Measurements from ENCODE around the gene SHROOM4.
A peak's percentile ranks its signal among the peaks of the same experiment; 100 is the strongest.

Gene SHROOM4

GRCh38 chrX:50726296-50726695, 87.7 kb downstream of the SHROOM4 start:
- H3K4me3 ChIP-seq (ENCODE audit: severe bottlenecking): no peak overlapping the region
- ATAC-seq (ENCODE audit: low read depth) (no peak), DNase-seq (ENCODE audit: low spot score) (no peak)
- peaks cover 9% of the 10 kb centered on the region for H3K4me1 ChIP-seq (ENCODE audit: insufficient read depth, poor library complexity, severe bottlenecking)
- H3K27me3 ChIP-seq (ENCODE audit: insufficient read depth, poor library complexity, severe bottlenecking): no peaks in the 10 kb centered on the region
- H3K27ac ChIP-seq (ENCODE audit: poor library complexity, severe bottlenecking): no peak overlapping the region
- H3K36me3 ChIP-seq (ENCODE audit: low read depth): no peaks in the 10 kb centered on the region
- no peak for TF ChIP-seq CTCF (IDR thresholded peaks at IDR 0.05; ENCODE audit: poor library complexity, severe bottlenecking)
- H3K9me3 ChIP-seq (ENCODE audit: severe bottlenecking): no peaks in the 10 kb centered on the region

GRCh38 chrX:50725310-50725709, 88.7 kb downstream of the SHROOM4 start:
- Histone ChIP-seq H3K27me3 (ENCODE audit: insufficient read depth, poor library complexity, severe bottlenecking) (no peaks in the 10 kb centered on the region), H3K27ac (ENCODE audit: poor library complexity, severe bottlenecking) (no peak overlapping the region), H3K9me3 (ENCODE audit: severe bottlenecking) (no peaks in the 10 kb centered on the region), H3K4me1 (ENCODE audit: insufficient read depth, poor library complexity, severe bottlenecking) (peaks cover 9% of the 10 kb centered on the region), H3K4me3 (ENCODE audit: severe bottlenecking) (no peak overlapping the region), H3K36me3 (ENCODE audit: low read depth) (no peaks in the 10 kb centered on the region)
- TF ChIP-seq CTCF (IDR thresholded peaks at IDR 0.05; ENCODE audit: poor library complexity, severe bottlenecking): no peak
- DNase-seq (ENCODE audit: low spot score) (no peak), ATAC-seq (ENCODE audit: low read depth) (no peak)

GRCh38 chrX:50723006-50723405, 91.0 kb downstream of the SHROOM4 start:
- no peaks in the 10 kb centered on the region for H3K9me3 ChIP-seq (ENCODE audit: severe bottlenecking)
- ATAC-seq (ENCODE audit: low read depth): peak; percentile 76
- H3K4me3 ChIP-seq (ENCODE audit: severe bottlenecking): no peak overlapping the region
- DNase-seq (ENCODE audit: low spot score): no peak
- H3K4me1 ChIP-seq (ENCODE audit: insufficient read depth, poor library complexity, severe bottlenecking): peaks cover 9% of the 10 kb centered on the region
- no peaks in the 10 kb centered on the region for H3K36me3 ChIP-seq (ENCODE audit: low read depth)
- TF ChIP-seq CTCF (IDR thresholded peaks at IDR 0.05; ENCODE audit: poor library complexity, severe bottlenecking): no peak
- peak overlapping the region; percentile 65 for H3K27ac ChIP-seq (ENCODE audit: poor library complexity, severe bottlenecking)
- no peaks in the 10 kb centered on the region for H3K27me3 ChIP-seq (ENCODE audit: insufficient read depth, poor library complexity, severe bottlenecking)

GRCh38 chrX:50721764-50722521, 92.1 kb downstream of the SHROOM4 start:
- Histone ChIP-seq H3K27me3 (ENCODE audit: insufficient read depth, poor library complexity, severe bottlenecking) (no peaks in the 10 kb centered on the region), H3K4me3 (ENCODE audit: severe bottlenecking) (no peak overlapping the region), H3K9me3 (ENCODE audit: severe bottlenecking) (no peaks in the 10 kb centered on the region), H3K27ac (ENCODE audit: poor library complexity, severe bottlenecking) (peak overlapping the region; percentile 65), H3K4me1 (ENCODE audit: insufficient read depth, poor library complexity, severe bottlenecking) (peaks cover 9% of the 10 kb centered on the region), H3K36me3 (ENCODE audit: low read depth) (no peaks in the 10 kb centered on the region)
- DNase-seq (ENCODE audit: low spot score) (no peak), ATAC-seq (ENCODE audit: low read depth) (no peak)
- no peak for TF ChIP-seq CTCF (IDR thresholded peaks at IDR 0.05; ENCODE audit: poor library complexity, severe bottlenecking)

GRCh38 chrX:50719614-50720013, 94.4 kb downstream of the SHROOM4 start:
- peaks cover 13% of the 10 kb centered on the region for H3K4me1 ChIP-seq (ENCODE audit: insufficient read depth, poor library complexity, severe bottlenecking)
- H3K27me3 ChIP-seq (ENCODE audit: insufficient read depth, poor library complexity, severe bottlenecking): no peaks in the 10 kb centered on the region
- H3K4me3 ChIP-seq (ENCODE audit: severe bottlenecking): no peak overlapping the region
- no peak for TF ChIP-seq CTCF (IDR thresholded peaks at IDR 0.05; ENCODE audit: poor library complexity, severe bottlenecking)
- ATAC-seq (ENCODE audit: low read depth) (no peak), DNase-seq (ENCODE audit: low spot score) (no peak)
- H3K27ac ChIP-seq (ENCODE audit: poor library complexity, severe bottlenecking): no peak overlapping the region
- no peaks in the 10 kb centered on the region for H3K36me3 ChIP-seq (ENCODE audit: low read depth)
- no peaks in the 10 kb centered on the region for H3K9me3 ChIP-seq (ENCODE audit: severe bottlenecking)

Data from RWPE2 (cell line).